Esophagus squamous epithelium (tissue), 4 donors: ENCODE results near the gene RAB20.

Source experiments
- CTCF ChIP-seq, 6 experiments: fragments of 450-650 bp in 4 of 6; fragments of 200-600 bp in 2 of 6; sonication (generic) in 2 of 6; IDR thresholded peaks; one replicate each; pipeline ENCODE4 v1.5.1; 2016 to 2019; ENCODE audit warnings: antibody characterized with exemption in 6 of 6, mild to moderate bottlenecking in 4 of 6, moderate library complexity in 4 of 6
- POLR2A ChIP-seq, 4 donors: fragments of 450-650 bp; IDR thresholded peaks; one replicate each; pipeline ENCODE4 v1.6.1; 2017; ENCODE audit warnings: antibody characterized with exemption in 4 of 4, mild to moderate bottlenecking in 4 of 4, moderate library complexity in 3 of 4

GRCh38 chr13:110499621-110500281, 61.8 kb downstream of the RAB20 start:
- TF ChIP-seq CTCF (IDR thresholded peaks at IDR 0.05) (no peak), POLR2A (IDR thresholded peaks at IDR 0.05) (no peak)
